ENCODE data around the gene PGF. TPM values are rescaled to one million over a fixed set of nuclear protein-coding genes. Genes with fewer than 3 reads are reported as not detected.
A peak's percentile ranks its signal among the peaks of the same experiment; 100 is the strongest.

Gene PGF
- total and polyA plus RNA-seq, 2 of the 13 experiments (the other 11 are each of a cell fraction or from before 2014, with no cell fraction given) = 10.7 to 27.5 TPM

GRCh38 chr14:74945852-74946658 lies 9.3 kb downstream of the PGF start (continued):
- TF ChIP-seq ZNF180 (CRISPR knock-in tag; IDR thresholded peaks at IDR 0.05; ENCODE audit: borderline replicate concordance, low read depth) (no peak), ZNF589 (CRISPR knock-in tag; conservative IDR thresholded peaks at IDR 0.05) (no peak), KLF11 (CRISPR knock-in tag; IDR thresholded peaks at IDR 0.05) (no peak), ZNF549 (CRISPR knock-in tag; IDR thresholded peaks at IDR 0.05) (no peak), ATF4 (CRISPR knock-in tag; IDR thresholded peaks at IDR 0.05) (no peak), AGO1 (IDR thresholded peaks at IDR 0.05; ENCODE audit: low read depth, low read length, poor library complexity, severe bottlenecking) (no peak), NR2C2 (CRISPR knock-in tag; IDR thresholded peaks at IDR 0.05; ENCODE audit: borderline replicate concordance) (peak; percentile 63), SNAPC4 (CRISPR knock-in tag; IDR thresholded peaks at IDR 0.05) (0 out of 2 replicates have a peak, but pooled peaks have one; percentile 18), GZF1 (CRISPR knock-in tag; IDR thresholded peaks at IDR 0.05) (no peak), TRIM22 (IDR thresholded peaks at IDR 0.05) (no peak), ZBTB1 (CRISPR knock-in tag; IDR thresholded peaks at IDR 0.05; ENCODE audit: borderline replicate concordance) (no peak), ZNF281 (CRISPR knock-in tag; IDR thresholded peaks at IDR 0.05; ENCODE audit: borderline replicate concordance) (peak; percentile 25; the same call in 1 of the 2 replicates), ZNF3 (CRISPR knock-in tag; IDR thresholded peaks at IDR 0.05) (peak; percentile 100), RCOR2 (CRISPR knock-in tag; IDR thresholded peaks at IDR 0.05) (0 out of 2 replicates have a peak, but pooled peaks have one; percentile 59), NFE2L2 (IDR thresholded peaks at IDR 0.05; ENCODE audit: low read length) (no peak), ZNF296 (CRISPR knock-in tag; conservative IDR thresholded peaks at IDR 0.05) (no peak), ZNF484 (CRISPR knock-in tag; IDR thresholded peaks at IDR 0.05; ENCODE audit: borderline replicate concordance, low read depth) (no peak), TFDP2 (CRISPR knock-in tag; IDR thresholded peaks at IDR 0.05) (no peak)
